Activated effector memory CD4-positive, alpha-beta T cell treated with anti-CD3 and anti-CD28 coated beads, Interleukin-2, amount 50 U/mL, for 16 hours (primary cell): ENCODE data around the gene GPRIN3.
"Not testable (repeated sequence)": the region's sequence is repeated elsewhere in the genome, so short reads cannot be mapped to it uniquely, and the experiment has no call there.

Source experiments
- DNase-seq: peaks from one replicate; pipeline ENCODE4 v3.0.0-alpha.2; 2020

Gene GPRIN3

DNA sequence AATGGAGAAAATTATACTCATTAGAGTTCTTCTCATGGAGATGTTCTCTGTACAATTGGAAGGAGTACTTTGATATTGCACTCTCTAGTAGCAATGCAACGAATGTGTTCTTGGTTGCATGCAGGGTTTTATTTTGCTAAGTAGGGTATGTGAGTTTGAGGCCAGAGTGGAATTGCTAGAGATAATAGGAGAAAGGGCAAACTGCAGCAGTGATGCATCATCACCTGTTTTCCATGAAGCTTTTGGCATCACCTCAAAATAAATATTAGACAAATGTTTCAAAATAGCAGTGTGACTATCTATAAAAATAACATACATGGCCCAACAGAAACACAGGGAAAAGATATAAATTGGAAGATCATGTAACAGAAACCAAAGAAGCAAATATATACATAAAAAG, 103.0 kb downstream of the GPRIN3 start:
- DNase-seq, result no peak

- DNase-seq, result no peak
Observed at GRCh38 chr4:89203902-89204301, 103.7 kb downstream of the GPRIN3 start.

DNA sequence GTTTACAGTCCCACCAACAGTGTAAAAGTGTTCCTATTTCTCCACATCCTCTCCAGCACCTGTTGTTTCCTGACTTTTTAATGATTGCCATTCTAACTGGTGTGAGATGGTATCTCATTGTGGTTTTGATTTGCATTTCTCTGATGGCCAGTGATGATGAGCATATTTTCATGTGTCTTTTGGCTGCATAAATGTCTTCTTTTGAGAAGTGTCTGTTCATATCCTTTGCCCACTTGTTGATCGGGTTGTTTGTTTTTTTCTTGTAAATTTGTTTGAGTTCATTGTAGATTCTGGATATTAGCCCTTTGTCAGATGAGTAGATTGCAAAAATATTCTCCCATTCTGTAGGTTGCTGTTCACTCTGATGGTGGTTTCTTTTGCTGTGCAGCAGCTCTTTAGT, 108.2 kb downstream of the GPRIN3 start:
- DNase-seq, result not testable (repeated sequence)

- DNase-seq, result no peak
Observed at GRCh38 chr4:89197920-89198319, 109.7 kb downstream of the GPRIN3 start.

GRCh38 chr4:89196745-89197144, 110.9 kb downstream of the GPRIN3 start:
- no peak for DNase-seq

- DNase-seq, result no peak
Observed at GRCh38 chr4:89196056-89196674, 111.4 kb downstream of the GPRIN3 start.

- no peak for DNase-seq
Observed at GRCh38 chr4:89193843-89194242, 113.8 kb downstream of the GPRIN3 start.
